Ascending aorta (tissue), 2 donors: ENCODE results near the gene DNAJC25. TPM values are rescaled to one million over a fixed set of nuclear protein-coding genes. Genes with fewer than 3 reads are reported as not detected.
A peak's percentile ranks its signal among the peaks of the same experiment; 100 is the strongest.

Source experiments
- DNase-seq, 2 donors: peaks; one replicate each; pipeline ENCODE4 v3.0.0-alpha.2; 2019; ENCODE audit warnings: low spot score in 2 of 2
- H3K27ac ChIP-seq, 2 donors: fragments of 200-600 bp; sonication (generic); one replicate each; pipeline ENCODE4 v1.5.1; 2016 to 2017; ENCODE audit warnings: mild to moderate bottlenecking in 1 of 2
- H3K27me3 ChIP-seq: fragments of 200-600 bp; sonication (generic); one replicate; pipeline ENCODE4 v1.5.1; 2017
- H3K36me3 ChIP-seq, 2 donors: fragments of 200-600 bp; sonication (generic); one replicate each; pipeline ENCODE4 v1.5.1; 2016
- H3K4me1 ChIP-seq, 2 donors: fragments of 200-600 bp; sonication (generic); one replicate each; pipeline ENCODE4 v1.5.1; 2016 to 2017; ENCODE audit warnings: mild to moderate bottlenecking in 1 of 2
- H3K4me3 ChIP-seq, 2 donors: fragments of 200-600 bp; sonication (generic); one replicate each; pipeline ENCODE4 v1.5.1; 2016 to 2017; ENCODE audit warnings: mild to moderate bottlenecking in 1 of 2
- H3K9me3 ChIP-seq, 2 donors: fragments of 200-600 bp; sonication (generic); one replicate each; pipeline ENCODE4 v1.5.1; 2016
- intact Hi-C: fragments of 100-400 bp; cut with DNase I; formaldehyde crosslinking; loops from one replicate; pipeline ENCODE4 v1.15.1; 2023
- total RNA-seq: library from RNA; depleted of rRNA; stranded (reverse); fragments of >200 nt; gene quantifications from one replicate; pipeline ENCODE4 v1.1.0, GENCODE V29; 2016
- TF ChIP-seq, protein P1 (sequence below), 3 experiments: fragments of 200-600 bp in 2 of 3; fragments of 450-650 bp in 1 of 3; sonication (generic) in 2 of 3; IDR thresholded peaks; one replicate each; pipeline ENCODE4 v1.5.1; 2016 to 2019; ENCODE audit warnings: antibody characterized with exemption in 3 of 3, mild to moderate bottlenecking in 1 of 3, moderate library complexity in 1 of 3

The DNAJC25 gene
- total RNA-seq, 1 donor from 2014 or later, result 2.2 TPM

GRCh38 chr9:111630182-111630963 is 761 bp upstream of the DNAJC25 start:
- Histone ChIP-seq H3K36me3 (no peaks in the 10 kb centered on the region), H3K4me1 (peaks cover 0 to 13% of the 10 kb centered on the region in 2 donors), H3K27me3 (no peaks in the 10 kb centered on the region), H3K27ac (peak overlapping the region; percentile 84 to 92), H3K9me3 (no peaks in the 10 kb centered on the region), H3K4me3 (peak overlapping the region; percentile 92 to 99)
- TF ChIP-seq, protein P1, sequence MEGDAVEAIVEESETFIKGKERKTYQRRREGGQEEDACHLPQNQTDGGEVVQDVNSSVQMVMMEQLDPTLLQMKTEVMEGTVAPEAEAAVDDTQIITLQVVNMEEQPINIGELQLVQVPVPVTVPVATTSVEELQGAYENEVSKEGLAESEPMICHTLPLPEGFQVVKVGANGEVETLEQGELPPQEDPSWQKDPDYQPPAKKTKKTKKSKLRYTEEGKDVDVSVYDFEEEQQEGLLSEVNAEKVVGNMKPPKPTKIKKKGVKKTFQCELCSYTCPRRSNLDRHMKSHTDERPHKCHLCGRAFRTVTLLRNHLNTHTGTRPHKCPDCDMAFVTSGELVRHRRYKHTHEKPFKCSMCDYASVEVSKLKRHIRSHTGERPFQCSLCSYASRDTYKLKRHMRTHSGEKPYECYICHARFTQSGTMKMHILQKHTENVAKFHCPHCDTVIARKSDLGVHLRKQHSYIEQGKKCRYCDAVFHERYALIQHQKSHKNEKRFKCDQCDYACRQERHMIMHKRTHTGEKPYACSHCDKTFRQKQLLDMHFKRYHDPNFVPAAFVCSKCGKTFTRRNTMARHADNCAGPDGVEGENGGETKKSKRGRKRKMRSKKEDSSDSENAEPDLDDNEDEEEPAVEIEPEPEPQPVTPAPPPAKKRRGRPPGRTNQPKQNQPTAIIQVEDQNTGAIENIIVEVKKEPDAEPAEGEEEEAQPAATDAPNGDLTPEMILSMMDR (IDR thresholded peaks at IDR 0.05), result no peak
- intact Hi-C loops, result loop anchor here (10.0 kb wide), 2 partner anchors 264 to 1424 kb away; partner anchors contain the start of genes UGCG and ZFP37
- no peak for DNase-seq

DNA sequence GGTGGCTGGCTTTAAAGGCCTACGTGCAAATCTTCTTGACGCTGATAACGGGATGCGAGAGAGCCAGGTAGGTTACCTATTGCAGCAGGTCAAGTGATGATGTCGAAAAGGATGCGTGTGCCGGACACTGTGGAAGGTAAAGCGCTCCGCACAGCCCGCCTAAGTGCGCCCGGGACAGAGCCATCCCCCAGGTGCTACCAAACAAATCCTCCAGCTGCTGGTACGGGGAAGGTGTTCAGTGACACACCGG is 245 bp upstream of the DNAJC25 start:
- TF ChIP-seq, protein P1 (IDR thresholded peaks at IDR 0.05), result no peak
- peak overlapping the region; percentile 92 to 99 for H3K4me3 ChIP-seq
- H3K27me3 ChIP-seq, result no peaks in the 10 kb centered on the region
- intact Hi-C loops, result loop anchor here (1.0 to 10.0 kb wide), 3 partner anchors 32 to 1424 kb away; partner anchors contain the start of genes PTGR1, UGCG and ZFP37
- H3K4me1 ChIP-seq, result peaks cover 0 to 13% of the 10 kb centered on the region in 2 donors
- no peak for DNase-seq
- H3K9me3 ChIP-seq, result no peaks in the 10 kb centered on the region
- no peaks in the 10 kb centered on the region for H3K36me3 ChIP-seq
- H3K27ac ChIP-seq, result peak overlapping the region; percentile 84 to 92

GRCh38 chr9:111632060-111632459 is 926 bp downstream of the DNAJC25 start:
- TF ChIP-seq, protein P1 (IDR thresholded peaks at IDR 0.05), result no peak
- DNase-seq, result no peak

GRCh38 chr9:111632695-111633388 is 1.7 kb downstream of the DNAJC25 start:
- Histone ChIP-seq H3K27ac (no peak overlapping the region), H3K36me3 (no peaks in the 10 kb centered on the region), H3K9me3 (no peaks in the 10 kb centered on the region), H3K4me3 (peak overlapping the region; percentile 92 to 99), H3K27me3 (no peaks in the 10 kb centered on the region), H3K4me1 (peaks cover 0 to 13% of the 10 kb centered on the region in 2 donors)
- intact Hi-C loops, result loop anchor here (10.0 kb wide), 2 partner anchors 262 to 1422 kb away; partner anchors contain the start of genes UGCG and ZFP37
- DNase-seq, result no peak
- TF ChIP-seq, protein P1 (IDR thresholded peaks at IDR 0.05), result no peak

More at GRCh38 chr9:111632060-111632459, 926 bp downstream of the DNAJC25 start:
- H3K36me3 ChIP-seq, result no peaks in the 10 kb centered on the region
- H3K9me3 ChIP-seq, result no peaks in the 10 kb centered on the region
- H3K4me3 ChIP-seq, result peak overlapping the region; percentile 92 to 99
- peaks cover 0 to 13% of the 10 kb centered on the region in 2 donors for H3K4me1 ChIP-seq
- H3K27me3 ChIP-seq, result no peaks in the 10 kb centered on the region
- no peak overlapping the region for H3K27ac ChIP-seq
- intact Hi-C loops, result loop anchor here (10.0 kb wide), 2 partner anchors 263 to 1423 kb away; partner anchors contain the start of genes UGCG and ZFP37

GRCh38 chr9:111633389-111633736 is 2.2 kb downstream of the DNAJC25 start:
- no peak for DNase-seq
- H3K9me3 ChIP-seq, result no peaks in the 10 kb centered on the region
- H3K36me3 ChIP-seq, result no peaks in the 10 kb centered on the region
- H3K4me1 ChIP-seq, result peaks cover 0 to 13% of the 10 kb centered on the region in 2 donors
- H3K27me3 ChIP-seq, result no peaks in the 10 kb centered on the region
- intact Hi-C loops, result loop anchor here (10.0 kb wide), 2 partner anchors 261 to 1421 kb away; partner anchors contain the start of genes UGCG and ZFP37
- TF ChIP-seq, protein P1 (IDR thresholded peaks at IDR 0.05), result no peak
- no peak overlapping the region for H3K4me3 ChIP-seq
- no peak overlapping the region for H3K27ac ChIP-seq
